A673 (cell line): ENCODE results near the gene CLDN11. TPM values are rescaled to one million over a fixed set of nuclear protein-coding genes. Genes with fewer than 3 reads are reported as not detected.
A peak's percentile ranks its signal among the peaks of the same experiment; 100 is the strongest.

Source experiments
- BruUV-seq: library from RNA; stranded (reverse); fragments of 400-500 nt; replicated peaks from 2 replicates; lab custom pipeline; 2021; lab: Mats Ljungman, UMichigan
- CTCF ChIA-PET: fragments of 300-600 bp; sonication (Branson Sonifier 250); formaldehyde crosslinking; loops from one replicate; lab custom pipeline; 2022; ENCODE audit warnings: antibody characterized with exemption; lab: Charles Lee
- POLR2A ChIA-PET: fragments of 300-600 bp; sonication (Branson Sonifier 250); formaldehyde crosslinking; loops from one replicate; lab custom pipeline; 2022; ENCODE audit warnings: antibody characterized with exemption; ENCODE audit not compliant: low non-redundant PET; lab: Charles Lee
- DNase-seq: peaks from one replicate; pipeline ENCODE4 v3.0.0-alpha.2; 2015; ENCODE audit warnings: low spot score
- H3K27ac ChIP-seq: fragments of 200-600 bp; sonication (generic); 2 replicates; pipeline ENCODE4 v1.5.1; 2016; ENCODE audit warnings: mixed run types, low read depth, mild to moderate bottlenecking, mixed read lengths, antibody characterized with exemption, low read length; ENCODE audit not compliant: poor library complexity, severe bottlenecking
- H3K27me3 ChIP-seq: fragments of 200-600 bp; sonication (generic); replicated peaks from 2 replicates; pipeline ENCODE4 v1.6.1; 2017; ENCODE audit warnings: mixed run types, low read depth, mild to moderate bottlenecking, mixed read lengths, antibody characterized with exemption, low read length; ENCODE audit not compliant: insufficient read depth, poor library complexity
- H3K36me3 ChIP-seq: fragments of 200-600 bp; sonication (generic); 2 replicates; pipeline ENCODE4 v1.6.1; 2016; ENCODE audit warnings: mixed run types, mild to moderate bottlenecking, mixed read lengths, antibody characterized with exemption, low read length; ENCODE audit not compliant: insufficient read depth, poor library complexity, severe bottlenecking
- H3K4me1 ChIP-seq: fragments of 200-600 bp; sonication (generic); 2 replicates; pipeline ENCODE4 v1.6.1; 2017; ENCODE audit warnings: mixed run types, mild to moderate bottlenecking, mixed read lengths, antibody characterized with exemption, low read length; ENCODE audit not compliant: insufficient read depth, poor library complexity, severe bottlenecking
- H3K4me3 ChIP-seq: fragments of 200-600 bp; sonication (generic); 2 replicates; pipeline ENCODE4 v1.5.1; 2016; ENCODE audit warnings: low read depth, mixed run types, mild to moderate bottlenecking, mixed read lengths, low read length; ENCODE audit not compliant: poor library complexity, severe bottlenecking
- H3K9me3 ChIP-seq: fragments of 200-600 bp; sonication (generic); 2 replicates; pipeline ENCODE4 v1.6.1; 2016; ENCODE audit warnings: mixed run types, low read depth, mild to moderate bottlenecking, mixed read lengths, antibody characterized with exemption, low read length; ENCODE audit not compliant: poor library complexity, severe bottlenecking
- EZH2 ChIP-seq: fragments of 200-600 bp; sonication (generic); IDR thresholded peaks from 2 replicates; pipeline ENCODE4 v1.6.1; 2017; ENCODE audit warnings: borderline replicate concordance, low read depth, mild to moderate bottlenecking, mixed read lengths, antibody characterized with exemption, low read length; ENCODE audit not compliant: poor library complexity, severe bottlenecking
- intact Hi-C: fragments of 100-400 bp; cut with micrococcal nuclease; formaldehyde crosslinking; loops from one replicate; pipeline ENCODE4 v1.10.0; 2022; ENCODE audit not compliant: unreplicated experiment
- total RNA-seq: library from RNA; stranded (reverse); gene quantifications from 2 replicates; pipeline ENCODE4 v1.2.3, GENCODE V29; 2021
- TF ChIP-seq, protein P1 (sequence below): fragments of 300-800, 200-600 bp; sonication (generic); conservative IDR thresholded peaks from 2 replicates; pipeline ENCODE4 v1.5.1; 2017; ENCODE audit warnings: low read depth, mild to moderate bottlenecking, antibody characterized with exemption, low read length, moderate library complexity, mixed read lengths

CLDN11 gene
- total RNA-seq, 1 experiment from 2014 or later = not detected

DNA sequence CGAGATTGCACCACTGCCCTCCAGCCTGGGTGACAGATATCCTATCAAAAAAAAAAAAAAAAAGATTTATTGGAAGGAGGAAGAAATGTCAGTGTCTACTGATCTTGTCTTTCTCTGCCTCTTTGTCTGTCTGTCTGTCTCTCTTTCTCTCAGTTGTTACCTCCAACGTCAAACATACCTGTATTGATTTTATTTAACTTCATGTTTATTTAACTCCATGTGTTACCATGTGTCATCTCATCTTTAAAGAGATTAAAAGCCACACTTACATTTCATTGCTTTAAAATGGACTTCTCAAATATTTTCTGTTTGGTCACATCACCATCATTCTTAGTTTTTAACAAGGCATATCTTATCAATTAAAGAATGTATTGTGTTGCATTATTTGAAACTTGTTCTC lies 9.4 kb downstream of the CLDN11 start:
- POLR2A ChIA-PET = no interaction called here
- Histone ChIP-seq H3K4me3 (no peak overlapping the region), H3K36me3 (no peaks in the 10 kb centered on the region), H3K27me3 (no peaks in the 10 kb centered on the region), H3K4me1 (no peaks in the 10 kb centered on the region), H3K27ac (no peak overlapping the region), H3K9me3 (no peaks in the 10 kb centered on the region)
- DNase-seq = no peak
- TF ChIP-seq EZH2 = no peak
- TF ChIP-seq, protein P1, sequence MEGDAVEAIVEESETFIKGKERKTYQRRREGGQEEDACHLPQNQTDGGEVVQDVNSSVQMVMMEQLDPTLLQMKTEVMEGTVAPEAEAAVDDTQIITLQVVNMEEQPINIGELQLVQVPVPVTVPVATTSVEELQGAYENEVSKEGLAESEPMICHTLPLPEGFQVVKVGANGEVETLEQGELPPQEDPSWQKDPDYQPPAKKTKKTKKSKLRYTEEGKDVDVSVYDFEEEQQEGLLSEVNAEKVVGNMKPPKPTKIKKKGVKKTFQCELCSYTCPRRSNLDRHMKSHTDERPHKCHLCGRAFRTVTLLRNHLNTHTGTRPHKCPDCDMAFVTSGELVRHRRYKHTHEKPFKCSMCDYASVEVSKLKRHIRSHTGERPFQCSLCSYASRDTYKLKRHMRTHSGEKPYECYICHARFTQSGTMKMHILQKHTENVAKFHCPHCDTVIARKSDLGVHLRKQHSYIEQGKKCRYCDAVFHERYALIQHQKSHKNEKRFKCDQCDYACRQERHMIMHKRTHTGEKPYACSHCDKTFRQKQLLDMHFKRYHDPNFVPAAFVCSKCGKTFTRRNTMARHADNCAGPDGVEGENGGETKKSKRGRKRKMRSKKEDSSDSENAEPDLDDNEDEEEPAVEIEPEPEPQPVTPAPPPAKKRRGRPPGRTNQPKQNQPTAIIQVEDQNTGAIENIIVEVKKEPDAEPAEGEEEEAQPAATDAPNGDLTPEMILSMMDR = no peak
- intact Hi-C loops = no loop called here
- no TSS peak for BruUV-seq
- CTCF ChIA-PET = no interaction called here

DNA sequence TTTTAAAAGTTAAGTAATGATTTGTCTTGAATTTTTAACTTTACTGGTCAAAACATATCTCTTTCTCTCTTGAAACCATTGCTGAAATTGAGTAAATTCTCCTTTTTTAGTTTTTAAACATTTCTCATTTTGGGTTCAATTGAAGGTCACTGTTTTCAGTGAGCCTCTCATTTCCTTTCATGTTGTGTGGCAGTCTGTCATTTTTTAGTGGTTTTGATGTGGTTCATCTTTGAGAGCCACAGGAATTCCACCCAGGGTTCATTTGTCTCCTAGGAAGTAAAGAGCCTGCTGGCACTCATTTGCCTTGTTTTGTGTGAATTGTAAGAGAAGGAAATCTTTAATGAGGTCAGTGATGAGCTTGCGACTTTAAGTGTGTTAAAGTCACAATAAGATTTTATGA lies 10.4 kb downstream of the CLDN11 start:
- Histone ChIP-seq H3K4me3 (no peak overlapping the region), H3K4me1 (no peaks in the 10 kb centered on the region), H3K27ac (no peak overlapping the region), H3K9me3 (no peaks in the 10 kb centered on the region), H3K36me3 (no peaks in the 10 kb centered on the region), H3K27me3 (no peaks in the 10 kb centered on the region)
- intact Hi-C loops = no loop called here
- no peak for TF ChIP-seq EZH2
- TF ChIP-seq, protein P1 = no peak
- ChIA-PET CTCF (no interaction called here), POLR2A (no interaction called here)
- DNase-seq = peak; percentile 66
- no TSS peak for BruUV-seq

DNA sequence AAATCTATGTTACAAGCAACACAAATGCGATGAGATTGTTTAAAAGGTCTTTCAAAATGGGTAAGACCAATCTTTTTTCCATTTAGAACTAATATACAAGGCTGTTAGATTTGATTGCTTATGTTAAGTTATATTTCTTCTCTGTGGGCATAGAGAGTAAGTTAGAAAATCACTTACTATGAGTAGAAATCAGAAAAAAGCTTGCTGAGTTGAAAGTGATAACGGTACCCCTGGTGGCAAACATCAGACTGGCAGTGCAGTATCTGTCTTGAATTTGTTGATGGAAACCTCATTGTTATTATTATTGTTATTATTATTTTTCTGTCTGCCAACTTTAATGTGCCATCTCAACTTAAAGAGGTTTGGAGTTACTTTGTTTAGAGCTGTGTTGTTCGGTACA lies 12.4 kb downstream of the CLDN11 start:
- Histone ChIP-seq H3K36me3 (no peaks in the 10 kb centered on the region), H3K27me3 (no peaks in the 10 kb centered on the region), H3K27ac (no peak overlapping the region), H3K9me3 (no peaks in the 10 kb centered on the region), H3K4me1 (no peaks in the 10 kb centered on the region), H3K4me3 (no peak overlapping the region)
- TF ChIP-seq, protein P1 = no peak
- no peak for TF ChIP-seq EZH2
- ChIA-PET CTCF (no interaction called here), POLR2A (no interaction called here)
- BruUV-seq = no TSS peak
- no peak for DNase-seq
- intact Hi-C loops = no loop called here
